ENCODE measurements around the gene TIGIT.

DNA sequence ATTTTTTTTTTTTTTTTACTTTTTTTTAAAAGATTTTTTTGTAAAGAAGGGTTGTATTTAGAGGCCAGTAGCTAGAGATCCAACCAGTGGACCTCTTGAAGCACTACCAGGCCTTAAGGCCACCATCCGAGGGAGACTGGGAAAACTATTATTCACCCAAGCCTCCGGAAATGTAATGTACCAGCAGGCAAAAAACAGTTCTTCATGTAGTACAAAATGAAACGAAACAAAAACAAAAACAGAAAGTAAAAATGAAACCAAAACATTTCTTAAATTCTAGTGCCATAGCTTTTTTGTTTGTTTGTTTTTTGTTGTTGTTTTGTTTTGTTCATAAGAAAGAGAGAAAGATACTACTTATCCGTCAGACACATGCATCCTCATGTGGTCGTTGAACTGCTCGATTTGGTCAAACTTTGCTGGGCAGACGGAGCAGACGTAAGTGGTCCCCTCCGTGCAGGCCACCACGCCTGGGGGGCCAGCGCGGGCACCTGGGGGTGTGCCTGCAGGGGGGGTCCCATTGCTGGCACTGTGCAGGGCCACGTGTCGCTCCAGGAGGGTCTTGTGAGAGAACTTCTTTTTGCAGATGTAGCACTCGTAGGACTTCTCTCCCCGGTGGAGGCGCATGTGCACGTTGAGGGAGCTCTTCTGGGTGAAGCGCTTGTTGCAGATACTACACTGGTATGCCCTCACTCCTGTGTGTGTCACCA is 45.0 kb downstream of the TIGIT start:
- TF ChIP-seq GATA3 (IDR thresholded peaks at IDR 0.05; ENCODE audit: low read depth, low read length) (no peak), GATA2 (IDR thresholded peaks at IDR 0.05; ENCODE audit: low read depth, low read length) (no peak)
